Subcutaneous adipose tissue (tissue), 4 donors: Measurements from ENCODE around the gene WDR20. TPM values are rescaled to one million over a fixed set of nuclear protein-coding genes. Genes with fewer than 3 reads are reported as not detected.

Source experiments
- total RNA-seq, 4 donors: library from RNA; depleted of rRNA; stranded (reverse); fragments of >200 nt; gene quantifications; one replicate each; pipeline ENCODE4 v1.1.0, GENCODE V29; 2016
- TF ChIP-seq, protein P1 (sequence below): fragments of 450-650 bp; IDR thresholded peaks from one replicate; pipeline ENCODE4 v1.5.1; 2016; ENCODE audit warnings: low read depth, mild to moderate bottlenecking, control low read depth, antibody characterized with exemption, moderate library complexity

WDR20 gene
- total RNA-seq, 4 donors from 2014 or later: 21.2 to 29.3 (median 26.5) TPM

- TF ChIP-seq, protein P1, sequence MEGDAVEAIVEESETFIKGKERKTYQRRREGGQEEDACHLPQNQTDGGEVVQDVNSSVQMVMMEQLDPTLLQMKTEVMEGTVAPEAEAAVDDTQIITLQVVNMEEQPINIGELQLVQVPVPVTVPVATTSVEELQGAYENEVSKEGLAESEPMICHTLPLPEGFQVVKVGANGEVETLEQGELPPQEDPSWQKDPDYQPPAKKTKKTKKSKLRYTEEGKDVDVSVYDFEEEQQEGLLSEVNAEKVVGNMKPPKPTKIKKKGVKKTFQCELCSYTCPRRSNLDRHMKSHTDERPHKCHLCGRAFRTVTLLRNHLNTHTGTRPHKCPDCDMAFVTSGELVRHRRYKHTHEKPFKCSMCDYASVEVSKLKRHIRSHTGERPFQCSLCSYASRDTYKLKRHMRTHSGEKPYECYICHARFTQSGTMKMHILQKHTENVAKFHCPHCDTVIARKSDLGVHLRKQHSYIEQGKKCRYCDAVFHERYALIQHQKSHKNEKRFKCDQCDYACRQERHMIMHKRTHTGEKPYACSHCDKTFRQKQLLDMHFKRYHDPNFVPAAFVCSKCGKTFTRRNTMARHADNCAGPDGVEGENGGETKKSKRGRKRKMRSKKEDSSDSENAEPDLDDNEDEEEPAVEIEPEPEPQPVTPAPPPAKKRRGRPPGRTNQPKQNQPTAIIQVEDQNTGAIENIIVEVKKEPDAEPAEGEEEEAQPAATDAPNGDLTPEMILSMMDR: no peak
Measured at GRCh38 chr14:102117852-102118251, 21.8 kb upstream of the WDR20 start.

GRCh38 chr14:102120888-102121287, 18.8 kb upstream of the WDR20 start:
- TF ChIP-seq, protein P1: no peak

GRCh38 chr14:102121567-102121966, 18.1 kb upstream of the WDR20 start:
- TF ChIP-seq, protein P1: no peak

- TF ChIP-seq, protein P1: no peak
Measured at GRCh38 chr14:102124419-102124818, 15.3 kb upstream of the WDR20 start.

DNA sequence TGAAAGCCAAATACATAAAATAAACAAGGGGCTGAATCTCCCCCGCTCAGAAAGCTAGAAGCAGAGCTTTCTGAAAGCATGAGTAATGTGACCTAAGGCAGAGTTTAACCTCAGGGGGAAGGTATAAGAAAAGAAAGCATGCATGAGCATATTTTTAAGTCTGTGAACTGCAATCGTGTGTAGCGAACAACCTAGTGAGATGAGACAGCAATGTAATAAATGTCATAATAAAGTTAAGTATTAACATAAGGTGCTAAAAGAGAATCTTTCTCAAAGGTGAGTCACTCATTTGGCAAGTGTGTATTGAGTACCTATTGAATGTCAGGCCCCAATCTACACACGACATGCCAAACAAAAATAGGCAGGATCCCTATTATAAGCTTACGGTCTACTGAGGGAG, 14.2 kb upstream of the WDR20 start:
- TF ChIP-seq, protein P1: no peak

DNA sequence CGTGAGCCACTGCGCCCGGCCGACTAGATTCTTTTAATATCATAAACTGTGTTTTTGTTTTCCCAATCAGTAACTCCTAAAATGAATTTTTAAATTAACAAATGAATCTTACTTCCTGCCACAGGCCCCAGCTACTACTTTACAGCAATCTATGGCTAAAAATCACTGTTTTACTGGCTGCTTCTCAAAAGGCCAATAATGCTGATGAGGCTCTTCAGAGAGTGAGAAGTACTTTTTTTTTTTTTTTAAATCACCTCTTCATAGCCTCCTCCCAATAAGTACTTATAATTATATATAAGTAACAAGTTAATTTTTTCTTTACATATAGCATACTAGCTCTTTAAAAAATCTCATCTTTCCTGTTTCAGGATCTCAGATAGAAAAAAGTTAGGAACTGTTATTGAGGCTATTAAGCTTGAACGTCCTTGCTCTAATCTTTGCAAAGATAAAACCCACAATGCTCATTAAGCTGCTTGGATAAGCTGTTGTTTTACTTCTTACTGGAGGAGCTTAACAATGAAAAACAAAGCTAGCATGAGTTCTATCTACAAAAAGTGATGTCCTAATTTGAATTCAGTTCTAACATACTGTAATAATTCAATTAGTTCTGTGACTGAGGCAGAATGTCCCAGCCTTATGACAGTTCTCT, 12.8 kb upstream of the WDR20 start:
- TF ChIP-seq, protein P1: no peak

GRCh38 chr14:102131741-102132140, 8.0 kb upstream of the WDR20 start:
- TF ChIP-seq, protein P1: no peak
